Gastrocnemius medialis (tissue), 4 donors: ENCODE data around the gene EPHA2.

Source experiments
- CTCF ChIP-seq, 5 experiments: fragments of 450-650 bp in 3 of 5; fragments of 200-600 bp in 2 of 5; sonication (generic) in 2 of 5; IDR thresholded peaks in 4 of 5; conservative IDR thresholded peaks in 1 of 5; 1 replicate in 4 of 5; 2 replicates in 1 of 5; pipeline ENCODE4 v1.5.1; 2016 to 2019; ENCODE audit warnings: antibody characterized with exemption in 5 of 5, mild to moderate bottlenecking in 3 of 5, moderate library complexity in 3 of 5
- POLR2A ChIP-seq, 2 donors: fragments of 450-650 bp; IDR thresholded peaks; one replicate each; pipeline ENCODE4 v1.6.1; 2017; ENCODE audit warnings: antibody characterized with exemption in 2 of 2, mild to moderate bottlenecking in 2 of 2, moderate library complexity in 2 of 2

GRCh38 chr1:16119926-16120325, 35.9 kb downstream of the EPHA2 start:
- TF ChIP-seq CTCF (IDR thresholded peaks at IDR 0.05 in 4 of 5, conservative IDR thresholded peaks at IDR 0.05 in 1 of 5) (no peak), POLR2A (IDR thresholded peaks at IDR 0.05) (no peak)
